Endodermal cell (in vitro differentiated cells): ENCODE results near the gene CORO2B. TPM values are rescaled to one million over a fixed set of nuclear protein-coding genes. Genes with fewer than 3 reads are reported as not detected.

Experiments used
- DNase-seq: peaks from one replicate; pipeline ENCODE4 v3.0.0-alpha.2; 2017
- H3K27ac ChIP-seq: 2 replicates; pipeline ENCODE4 v1.5.1; 2013; ENCODE audit warnings: mild to moderate bottlenecking, low read depth, low read length, moderate library complexity
- H3K27me3 ChIP-seq: 2 replicates; pipeline ENCODE4 v1.6.1; 2013; ENCODE audit warnings: mild to moderate bottlenecking, low read length, moderate library complexity; ENCODE audit not compliant: insufficient read depth, control insufficient read depth, poor library complexity, severe bottlenecking
- H3K36me3 ChIP-seq: 2 replicates; pipeline ENCODE4 v1.7.0; 2013; ENCODE audit warnings: mild to moderate bottlenecking, low read length, moderate library complexity; ENCODE audit not compliant: control insufficient read depth, insufficient read depth
- H3K4me1 ChIP-seq: one replicate; pipeline ENCODE4 v1.7.0; 2013; ENCODE audit warnings: low read length; ENCODE audit not compliant: control insufficient read depth, insufficient read depth
- H3K4me3 ChIP-seq: 2 replicates; pipeline ENCODE4 v1.5.1; 2013; ENCODE audit warnings: mild to moderate bottlenecking, low read length, moderate library complexity
- H3K9ac ChIP-seq: 2 replicates; pipeline ENCODE4 v1.6.1; 2013; ENCODE audit warnings: mild to moderate bottlenecking, low read length, moderate library complexity; ENCODE audit not compliant: poor library complexity, severe bottlenecking; ENCODE audit errors: extremely low read depth
- H3K9me3 ChIP-seq: 2 replicates; pipeline ENCODE4 v1.6.1; 2013; ENCODE audit warnings: mild to moderate bottlenecking, low read length, moderate library complexity; ENCODE audit not compliant: control insufficient read depth
- H3K27ac Mint-ChIP-seq: 2 replicates; pipeline ENCODE4 v1.8.0; 2020; ENCODE audit warnings: mixed read lengths
- H3K27me3 Mint-ChIP-seq: 2 replicates; pipeline ENCODE4 v1.8.0; 2021; ENCODE audit warnings: mild to moderate bottlenecking, mixed read lengths; ENCODE audit not compliant: insufficient read depth
- H3K36me3 Mint-ChIP-seq: 2 replicates; pipeline ENCODE4 v1.8.0; 2020; ENCODE audit warnings: low read depth, mixed read lengths
- H3K4me1 Mint-ChIP-seq: 2 replicates; pipeline ENCODE4 v1.8.0; 2020; ENCODE audit warnings: mixed read lengths
- H3K4me3 Mint-ChIP-seq: 2 replicates; pipeline ENCODE4 v1.8.0; 2020; ENCODE audit warnings: mild to moderate bottlenecking, moderate library complexity, mixed read lengths
- H3K9me3 Mint-ChIP-seq: 2 replicates; pipeline ENCODE4 v1.8.0; 2020; ENCODE audit warnings: mild to moderate bottlenecking, mixed read lengths
- CTCF ChIP-seq: fragments of 200-600 bp; sonication (generic); conservative IDR thresholded peaks from 2 replicates; pipeline ENCODE4 v1.5.0; 2021; ENCODE audit warnings: antibody characterized with exemption, mild to moderate bottlenecking
- WGBS, 2 experiments: methylation state at CpG; one replicate each; pipeline versions ENCODE4 v1.1.5 to v1.1.7; 2013; ENCODE audit warnings: missing lambda C conversion rate in 2 of 2, mixed read lengths in 1 of 2; ENCODE audit not compliant: insufficient coverage in 1 of 2, insufficient read length in 1 of 2; 5-methylcytosine and 5-hydroxymethylcytosine counted together
- total RNA-seq, 2 donors: library from RNA; stranded (reverse); fragmentation: NEBNext Ultra II Directional in 1 of 2; extraction: Animal tissue kit (Norgen Biotek cat#: 25700) in 1 of 2; gene quantifications; 2 replicates in 1 of 2; 3 replicates in 1 of 2; pipeline ENCODE4 v1.2.1, GENCODE V29; 2021

CORO2B gene
- total RNA-seq, 2 donors from 2014 or later, result 1.1 to 1.2 TPM

DNA sequence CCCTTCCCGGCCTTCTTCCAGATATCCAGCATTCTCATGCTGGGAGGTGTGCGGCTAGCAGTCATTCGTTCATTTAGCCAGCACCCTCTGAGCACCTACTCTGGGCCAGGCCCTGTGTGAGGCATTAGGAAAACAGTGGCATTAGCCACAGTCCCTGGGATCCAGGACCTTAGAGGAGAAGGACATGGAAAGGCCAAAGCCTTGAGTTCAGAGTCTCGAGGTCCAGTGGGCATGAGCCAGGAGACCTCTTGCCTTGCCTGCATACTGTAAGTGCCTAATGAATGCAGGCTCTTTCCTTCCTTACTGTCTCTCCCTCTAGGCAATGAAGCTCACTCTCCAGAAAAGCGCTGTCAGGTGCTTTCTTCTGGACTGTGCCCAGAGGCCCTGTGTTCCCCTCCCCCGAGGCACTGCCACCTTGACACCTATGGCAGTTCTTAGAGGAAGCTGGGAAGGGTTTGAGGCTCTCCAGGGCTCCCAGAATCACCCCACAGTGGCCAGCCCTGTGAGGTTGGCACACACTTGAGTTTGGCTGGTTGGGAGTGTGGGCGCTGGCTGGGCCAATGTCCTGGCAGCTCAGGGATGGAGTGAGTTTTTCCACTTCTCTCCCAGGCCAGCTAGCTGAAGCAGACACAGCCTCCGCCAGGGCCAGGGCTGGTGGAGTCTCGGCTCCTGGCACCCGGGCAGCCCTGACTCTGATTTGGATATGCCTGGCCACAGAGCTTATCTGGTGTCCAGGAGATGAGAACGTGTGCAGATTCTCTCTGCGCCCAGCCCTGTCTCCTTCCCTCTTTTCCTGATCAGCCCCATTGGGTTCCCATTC is 5.4 kb downstream of the CORO2B start:
- H3K27ac Mint-ChIP-seq, result no peak overlapping the region
- no peaks in the 10 kb centered on the region for H3K36me3 ChIP-seq
- no peak overlapping the region for H3K4me3 ChIP-seq
- H3K9me3 Mint-ChIP-seq, result no peaks in the 10 kb centered on the region
- no peak for TF ChIP-seq CTCF
- no peak overlapping the region for H3K27ac ChIP-seq
- peaks cover 17% of the 10 kb centered on the region for H3K4me1 Mint-ChIP-seq
- no peaks in the 10 kb centered on the region for H3K9me3 ChIP-seq
- H3K27me3 ChIP-seq, result peaks cover 15% of the 10 kb centered on the region
- no peaks in the 10 kb centered on the region for H3K36me3 Mint-ChIP-seq
- no peak overlapping the region for H3K4me3 Mint-ChIP-seq
- DNase-seq, result no peak
- peaks cover 30% of the 10 kb centered on the region for H3K27me3 Mint-ChIP-seq
- H3K4me1 ChIP-seq, result peaks cover 18% of the 10 kb centered on the region
- H3K9ac ChIP-seq, result no peak overlapping the region
- WGBS, 2 experiments, result 86 to 92% methylated on average over 5 to 12 of the region's 12 CpGs

- no peaks in the 10 kb centered on the region for H3K36me3 ChIP-seq
- TF ChIP-seq CTCF, result no peak
- no peak for DNase-seq
- no peaks in the 10 kb centered on the region for H3K9me3 Mint-ChIP-seq
- no peaks in the 10 kb centered on the region for H3K9me3 ChIP-seq
- peaks cover 22% of the 10 kb centered on the region for H3K27me3 Mint-ChIP-seq
- H3K27ac Mint-ChIP-seq, result no peak overlapping the region
- no peak overlapping the region for H3K27ac ChIP-seq
- peaks cover 8% of the 10 kb centered on the region for H3K27me3 ChIP-seq
- no peak overlapping the region for H3K4me3 ChIP-seq
- no peak overlapping the region for H3K9ac ChIP-seq
- WGBS, 2 experiments, result 89 to 93% methylated on average over 9 to 13 of the region's 13 CpGs
- H3K36me3 Mint-ChIP-seq, result no peaks in the 10 kb centered on the region
- H3K4me1 ChIP-seq, result peaks cover 26% of the 10 kb centered on the region
- no peak overlapping the region for H3K4me3 Mint-ChIP-seq
- H3K4me1 Mint-ChIP-seq, result peaks cover 19% of the 10 kb centered on the region
Observed at GRCh38 chr15:68584756-68585573, 6.2 kb downstream of the CORO2B start.

DNA sequence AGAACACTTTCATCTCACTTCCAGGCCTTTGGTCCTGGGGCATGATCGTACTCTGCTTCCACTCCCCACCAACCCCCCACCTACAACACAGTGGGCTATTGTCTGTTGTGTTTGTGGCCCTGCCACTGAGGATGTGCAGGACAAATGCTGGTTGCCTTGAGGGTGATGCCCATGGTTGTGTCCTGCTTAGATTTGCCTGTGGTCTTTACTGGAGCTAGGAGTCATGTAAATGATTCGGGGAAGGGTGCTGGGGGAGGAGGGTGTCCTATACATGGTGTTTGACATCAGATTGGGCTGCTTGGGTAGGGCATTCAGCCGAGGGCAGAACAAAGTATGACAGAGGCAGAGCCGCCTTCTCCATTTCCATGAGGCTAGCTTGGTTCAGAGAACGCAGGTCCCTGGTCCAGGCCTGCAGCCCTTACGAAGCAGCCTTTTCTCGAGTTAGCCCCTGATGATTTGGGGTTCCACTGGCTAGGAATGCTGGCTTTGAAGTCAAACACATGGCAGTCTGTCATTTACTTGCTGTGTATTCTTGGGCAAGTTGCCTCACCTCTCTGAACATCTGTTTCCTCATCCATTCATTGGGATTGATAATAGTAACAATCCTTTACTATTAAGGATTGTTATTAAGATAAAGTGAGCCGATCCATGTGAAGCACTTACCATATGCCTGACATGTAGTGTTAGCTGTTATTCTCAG is 6.9 kb downstream of the CORO2B start:
- Mint-ChIP-seq H3K4me1 (peaks cover 19% of the 10 kb centered on the region), H3K4me3 (no peak overlapping the region), H3K9me3 (no peaks in the 10 kb centered on the region), H3K27ac (no peak overlapping the region), H3K27me3 (peaks cover 15% of the 10 kb centered on the region), H3K36me3 (no peaks in the 10 kb centered on the region)
- no peak overlapping the region for H3K27ac ChIP-seq
- no peaks in the 10 kb centered on the region for H3K36me3 ChIP-seq
- H3K4me3 ChIP-seq, result no peak overlapping the region
- H3K27me3 ChIP-seq, result peaks cover under 1% of the 10 kb centered on the region
- H3K4me1 ChIP-seq, result peaks cover 27% of the 10 kb centered on the region
- H3K9me3 ChIP-seq, result no peaks in the 10 kb centered on the region
- DNase-seq, result no peak
- WGBS, 2 experiments, result 83 to 84% methylated on average over 5 to 8 of the region's 8 CpGs
- H3K9ac ChIP-seq, result no peak overlapping the region
- TF ChIP-seq CTCF, result no peak
